Measurements from ENCODE around the gene ALK. TPM values are rescaled to one million over a fixed set of nuclear protein-coding genes. Genes with fewer than 3 reads are reported as not detected.

The ALK gene
- total RNA-seq, 2 experiments from 2014 or later = not detected

DNA sequence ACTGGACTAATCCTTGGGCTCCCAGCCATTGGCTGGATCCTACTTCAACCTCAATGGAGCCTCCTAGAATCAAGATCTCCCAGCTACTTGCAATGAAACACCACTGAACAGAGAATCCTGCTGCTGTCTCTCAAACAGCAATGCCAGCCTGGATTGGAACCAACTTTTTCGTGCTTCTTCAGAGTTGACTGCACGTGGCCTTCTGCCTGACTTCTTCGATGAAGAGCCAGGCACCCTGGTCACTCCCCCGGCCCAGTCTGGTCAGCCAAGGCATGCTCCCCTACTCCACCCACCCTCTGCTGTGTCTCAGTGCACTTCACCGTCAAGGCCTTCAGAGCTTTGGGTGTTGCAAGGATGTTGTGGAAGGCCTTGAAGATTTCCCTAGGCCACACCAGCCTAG is 657.5 kb downstream of the ALK start:
- TF ChIP-seq, protein P1, sequence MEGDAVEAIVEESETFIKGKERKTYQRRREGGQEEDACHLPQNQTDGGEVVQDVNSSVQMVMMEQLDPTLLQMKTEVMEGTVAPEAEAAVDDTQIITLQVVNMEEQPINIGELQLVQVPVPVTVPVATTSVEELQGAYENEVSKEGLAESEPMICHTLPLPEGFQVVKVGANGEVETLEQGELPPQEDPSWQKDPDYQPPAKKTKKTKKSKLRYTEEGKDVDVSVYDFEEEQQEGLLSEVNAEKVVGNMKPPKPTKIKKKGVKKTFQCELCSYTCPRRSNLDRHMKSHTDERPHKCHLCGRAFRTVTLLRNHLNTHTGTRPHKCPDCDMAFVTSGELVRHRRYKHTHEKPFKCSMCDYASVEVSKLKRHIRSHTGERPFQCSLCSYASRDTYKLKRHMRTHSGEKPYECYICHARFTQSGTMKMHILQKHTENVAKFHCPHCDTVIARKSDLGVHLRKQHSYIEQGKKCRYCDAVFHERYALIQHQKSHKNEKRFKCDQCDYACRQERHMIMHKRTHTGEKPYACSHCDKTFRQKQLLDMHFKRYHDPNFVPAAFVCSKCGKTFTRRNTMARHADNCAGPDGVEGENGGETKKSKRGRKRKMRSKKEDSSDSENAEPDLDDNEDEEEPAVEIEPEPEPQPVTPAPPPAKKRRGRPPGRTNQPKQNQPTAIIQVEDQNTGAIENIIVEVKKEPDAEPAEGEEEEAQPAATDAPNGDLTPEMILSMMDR (IDR thresholded peaks at IDR 0.05) = no peak
- Mint-ChIP-seq H3K9me3 (no peaks in the 10 kb centered on the region), H3K27ac (no peak overlapping the region), H3K4me1 (ENCODE audit: low read depth) (no peaks in the 10 kb centered on the region), H3K4me3 (no peak overlapping the region), H3K27me3 (peaks cover 18% of the 10 kb centered on the region), H3K36me3 (ENCODE audit: low read depth) (no peaks in the 10 kb centered on the region)
- intact Hi-C loops (cut with micrococcal nuclease) = no loop called here
- ChIA-PET CTCF (no interaction called here), POLR2A (no interaction called here)
- ATAC-seq = no peak
- DNase-seq = no peak

DNA sequence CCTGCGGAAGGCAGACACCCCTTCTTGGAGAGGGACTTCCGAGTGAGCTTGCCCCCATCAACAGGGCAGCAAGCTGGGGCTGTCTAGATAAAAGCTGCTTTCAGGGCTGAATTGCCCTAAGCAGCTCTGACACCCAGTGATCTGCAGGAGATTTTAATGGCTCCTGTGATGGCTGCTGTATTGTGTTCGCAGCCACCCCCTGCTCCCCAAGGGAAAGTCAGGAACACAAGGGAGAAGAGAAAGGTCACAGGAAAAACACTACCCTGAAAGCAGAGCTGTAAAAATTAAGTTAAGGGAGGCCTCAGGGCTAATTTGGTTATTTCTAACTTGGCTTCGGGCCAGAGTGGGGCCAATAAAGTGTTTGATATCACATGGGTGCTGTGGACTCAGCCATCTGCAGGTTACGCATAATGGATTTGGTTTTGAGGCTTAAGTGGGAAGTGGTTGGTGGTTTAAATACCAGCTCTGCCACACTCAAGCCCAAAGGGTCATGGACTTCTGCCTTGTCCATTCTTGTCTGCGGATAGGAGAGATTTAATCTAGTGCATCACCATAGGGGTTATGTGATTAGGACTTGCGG is 658.6 kb downstream of the ALK start:
- DNase-seq (no peak), ATAC-seq (no peak)
- H3K27ac Mint-ChIP-seq = no peak overlapping the region
- TF ChIP-seq, protein P1 (IDR thresholded peaks at IDR 0.05) = no peak
- H3K9me3 Mint-ChIP-seq = no peaks in the 10 kb centered on the region
- no peaks in the 10 kb centered on the region for H3K36me3 Mint-ChIP-seq (ENCODE audit: low read depth)
- peaks cover 18% of the 10 kb centered on the region for H3K27me3 Mint-ChIP-seq
- ChIA-PET CTCF (no interaction called here), POLR2A (no interaction called here)
- no peak overlapping the region for H3K4me3 Mint-ChIP-seq
- intact Hi-C loops (cut with micrococcal nuclease) = no loop called here
- H3K4me1 Mint-ChIP-seq (ENCODE audit: low read depth) = no peaks in the 10 kb centered on the region

DNA sequence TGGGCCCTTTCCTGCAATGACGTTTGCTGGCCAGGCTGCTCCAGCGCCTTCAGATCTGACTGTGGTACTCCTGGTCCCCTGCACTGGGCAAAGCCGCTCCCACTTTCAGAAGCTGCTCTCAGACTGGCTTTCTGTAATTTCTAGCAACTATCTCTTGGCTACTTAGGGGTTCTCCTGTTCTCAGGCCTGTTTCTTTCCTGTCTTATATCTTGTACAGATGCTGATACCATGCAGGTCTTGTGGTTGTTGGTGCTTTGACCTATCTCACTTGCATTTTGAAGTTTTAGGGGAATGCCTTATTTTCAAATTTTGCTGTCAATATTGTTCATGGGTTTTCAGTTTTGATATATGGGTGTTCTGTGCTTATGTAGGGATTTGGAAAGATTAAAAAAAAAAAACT is 660.4 kb downstream of the ALK start:
- H3K27ac Mint-ChIP-seq = no peak overlapping the region
- intact Hi-C loops (cut with micrococcal nuclease) = no loop called here
- peaks cover 18% of the 10 kb centered on the region for H3K27me3 Mint-ChIP-seq
- TF ChIP-seq, protein P1 (IDR thresholded peaks at IDR 0.05) = no peak
- H3K4me1 Mint-ChIP-seq (ENCODE audit: low read depth) = no peaks in the 10 kb centered on the region
- no peak for DNase-seq
- no peak overlapping the region for H3K4me3 Mint-ChIP-seq
- no peak for ATAC-seq
- ChIA-PET POLR2A (no interaction called here), CTCF (no interaction called here)
- H3K36me3 Mint-ChIP-seq (ENCODE audit: low read depth) = no peaks in the 10 kb centered on the region
- no peaks in the 10 kb centered on the region for H3K9me3 Mint-ChIP-seq

DNA sequence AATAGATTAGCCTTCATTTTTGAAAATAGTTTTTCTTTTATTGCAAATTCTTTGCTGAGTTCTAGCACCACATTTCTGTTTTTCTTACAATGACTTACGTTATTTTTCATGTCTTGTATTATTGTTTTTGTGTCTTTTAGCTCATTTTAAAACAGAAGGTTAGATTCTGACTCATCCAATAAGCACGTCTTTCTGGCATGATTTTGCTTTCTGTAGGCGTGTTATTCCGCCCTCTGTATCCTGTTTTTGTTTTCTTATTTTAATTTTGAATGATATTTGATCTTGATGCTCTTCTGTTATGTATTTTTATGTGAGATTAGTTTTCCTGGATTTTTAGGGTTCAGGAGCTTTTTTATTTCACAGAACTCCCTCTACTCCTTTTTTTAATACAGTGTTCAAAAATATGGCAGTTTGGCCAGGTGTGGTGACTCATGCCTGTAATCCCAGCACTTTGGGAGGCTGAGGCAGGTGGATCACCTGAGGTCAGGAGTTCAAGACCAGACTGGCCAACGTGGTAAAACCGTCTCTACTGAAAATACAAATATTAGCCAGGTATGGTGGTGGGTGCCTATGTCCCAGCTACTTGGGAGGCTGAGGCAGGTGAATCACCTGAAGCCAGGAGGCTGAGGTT is 661.1 kb downstream of the ALK start:
- ATAC-seq (no peak), DNase-seq (no peak)
- intact Hi-C loops (cut with micrococcal nuclease) = no loop called here
- Mint-ChIP-seq H3K4me1 (ENCODE audit: low read depth) (no peaks in the 10 kb centered on the region), H3K27ac (no peak overlapping the region), H3K36me3 (ENCODE audit: low read depth) (no peaks in the 10 kb centered on the region), H3K9me3 (no peaks in the 10 kb centered on the region), H3K4me3 (no peak overlapping the region), H3K27me3 (peaks cover 18% of the 10 kb centered on the region)
- ChIA-PET POLR2A (no interaction called here), CTCF (no interaction called here)
- TF ChIP-seq, protein P1 (IDR thresholded peaks at IDR 0.05) = no peak

DNA sequence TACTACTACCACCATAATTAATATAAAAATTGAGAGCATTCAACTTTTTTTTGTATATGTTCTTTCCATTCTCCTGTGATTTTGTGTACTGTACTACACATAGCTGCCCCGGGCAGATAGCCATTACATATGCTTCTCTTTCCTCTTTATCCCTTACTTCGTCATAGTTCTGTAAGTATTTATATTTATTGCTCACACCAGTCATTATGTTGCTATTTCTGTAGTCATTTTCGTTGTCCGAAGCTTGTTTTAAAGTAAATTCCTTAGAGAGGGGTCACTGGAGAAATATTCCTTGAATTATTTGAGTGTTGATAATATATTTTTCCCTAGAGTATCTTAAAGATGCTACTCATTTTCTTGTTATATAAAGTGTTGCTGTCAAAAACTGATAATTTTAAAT is 662.2 kb downstream of the ALK start:
- H3K9me3 Mint-ChIP-seq = no peaks in the 10 kb centered on the region
- CTCF ChIA-PET = no interaction called here

More for the DNA sequence above, 662.2 kb downstream of the ALK start:
- DNase-seq (no peak), ATAC-seq (no peak)
- TF ChIP-seq, protein P1 (IDR thresholded peaks at IDR 0.05) = no peak
- H3K36me3 Mint-ChIP-seq (ENCODE audit: low read depth) = no peaks in the 10 kb centered on the region
- H3K4me3 Mint-ChIP-seq = no peak overlapping the region
- peaks cover 17% of the 10 kb centered on the region for H3K27me3 Mint-ChIP-seq
- no peak overlapping the region for H3K27ac Mint-ChIP-seq
- POLR2A ChIA-PET = interaction anchor here (0.6 kb wide), 1 partner anchor 455 kb away, joined by 3 read pairs; no protein-coding TSS in a partner anchor
- no peaks in the 10 kb centered on the region for H3K4me1 Mint-ChIP-seq (ENCODE audit: low read depth)
- intact Hi-C loops (cut with micrococcal nuclease) = no loop called here
